ENCODE data around the gene RHBDL3. TPM values are rescaled to one million over a fixed set of nuclear protein-coding genes. Genes with fewer than 3 reads are reported as not detected.

The RHBDL3 gene
- total and polyA plus RNA-seq, 7 experiments from 2014 or later = 0.07 to 0.39 TPM; not detected in 5

DNA sequence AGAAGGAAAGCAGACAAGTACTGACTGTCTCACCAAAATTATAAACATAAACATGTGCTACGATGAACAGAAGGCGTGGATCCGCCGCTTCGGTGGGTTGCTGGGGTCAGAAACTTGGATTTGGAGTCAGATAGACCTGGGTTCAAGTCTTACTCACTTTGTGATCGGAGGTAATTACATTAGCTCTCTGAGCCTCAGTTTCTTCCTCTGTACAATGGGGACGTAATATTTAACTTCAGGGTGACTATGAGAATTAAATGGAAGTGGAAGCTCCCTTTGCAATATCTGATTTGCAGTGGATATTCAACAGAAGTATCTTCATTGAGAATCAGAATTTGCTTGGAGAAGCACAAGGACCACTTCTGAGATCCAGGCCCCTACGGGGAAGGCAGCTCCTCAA is 6.2 kb downstream of the RHBDL3 start:
- H3K4me3 Mint-ChIP-seq = no peak overlapping the region
- H3K36me3 ChIP-seq (ENCODE audit: control insufficient read depth in 2 of 3, insufficient read depth in 3 of 3, low read length in 3 of 3) = no peaks in the 10 kb centered on the region

DNA sequence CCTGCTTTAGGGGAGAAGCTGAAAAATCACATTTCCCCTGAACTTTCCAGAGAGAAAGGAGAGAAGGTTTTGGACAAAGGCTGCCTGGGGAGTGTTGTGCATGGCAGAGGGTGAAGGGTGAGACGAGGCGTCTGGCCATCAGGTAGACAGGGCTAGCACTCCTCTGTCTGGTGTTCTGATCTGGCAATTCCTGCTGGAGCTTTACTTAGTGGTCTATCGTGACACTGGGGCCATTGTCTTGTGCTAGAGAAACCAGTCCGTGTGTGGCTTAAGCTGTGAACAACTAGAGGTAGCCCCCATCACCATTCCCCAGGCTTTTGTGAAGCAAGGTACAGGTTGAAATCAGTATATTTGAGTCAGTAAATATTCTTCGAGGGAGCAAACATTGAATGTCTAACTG is 8.5 kb downstream of the RHBDL3 start:
- Histone ChIP-seq H3K27me3 (ENCODE audit: control insufficient read depth in 2 of 2, insufficient read depth in 2 of 2, low read length in 2 of 2) (no peaks in the 10 kb centered on the region), H3K4me3 (ENCODE audit: low read length) (no peak overlapping the region), H3K36me3 (ENCODE audit: control insufficient read depth in 2 of 3, insufficient read depth in 3 of 3, low read length in 3 of 3) (no peaks in the 10 kb centered on the region), H3K27ac (ENCODE audit: low read depth, low read length) (no peak overlapping the region), H3K9me3 (ENCODE audit: control insufficient read depth in 2 of 3, low read length in 3 of 3) (no peaks in the 10 kb centered on the region), H3K4me1 (ENCODE audit: control insufficient read depth in 2 of 2, insufficient read depth in 2 of 2, low read length in 2 of 2) (no peaks in the 10 kb centered on the region)
- Mint-ChIP-seq H3K27me3 (peaks cover 11 to 35% (median 22%) of the 10 kb centered on the region in 5 donors), H3K4me1 (peaks cover 0 to 4% (median 0%) of the 10 kb centered on the region in 7 donors), H3K4me3 (no peak overlapping the region), H3K36me3 (no peaks in the 10 kb centered on the region), H3K27ac (no peak overlapping the region), H3K9me3 (no peaks in the 10 kb centered on the region)
- intact Hi-C loops (cut with micrococcal nuclease) = no loop called here
- ATAC-seq (no peak), DNase-seq (no peak)
- ChIA-PET CTCF (no interaction called here), POLR2A (no interaction called here)

More for the DNA sequence above, 6.2 kb downstream of the RHBDL3 start:
- Mint-ChIP-seq H3K27ac (no peak overlapping the region), H3K4me1 (peaks cover 8 to 20% (median 12%) of the 10 kb centered on the region in 7 donors), H3K36me3 (peaks cover 0 to 1% (median 0%) of the 10 kb centered on the region in 5 donors), H3K9me3 (peaks cover 0 to 3% (median 0%) of the 10 kb centered on the region in 11 donors), H3K27me3 (peaks cover 30 to 57% (median 44%) of the 10 kb centered on the region in 5 donors)
- ATAC-seq (no peak), DNase-seq (no peak)
- Histone ChIP-seq H3K9me3 (ENCODE audit: control insufficient read depth in 2 of 3, low read length in 3 of 3) (no peaks in the 10 kb centered on the region), H3K4me1 (ENCODE audit: control insufficient read depth in 2 of 2, insufficient read depth in 2 of 2, low read length in 2 of 2) (peaks cover 6 to 9% of the 10 kb centered on the region in 2 donors), H3K4me3 (ENCODE audit: low read length) (no peak overlapping the region), H3K27me3 (ENCODE audit: control insufficient read depth in 2 of 2, insufficient read depth in 2 of 2, low read length in 2 of 2) (peaks cover 6 to 12% of the 10 kb centered on the region in 2 donors), H3K27ac (ENCODE audit: low read depth, low read length) (no peak overlapping the region)
- CTCF ChIA-PET = no interaction called here
- POLR2A ChIA-PET = no interaction called here
- intact Hi-C loops (cut with micrococcal nuclease) = no loop called here

DNA sequence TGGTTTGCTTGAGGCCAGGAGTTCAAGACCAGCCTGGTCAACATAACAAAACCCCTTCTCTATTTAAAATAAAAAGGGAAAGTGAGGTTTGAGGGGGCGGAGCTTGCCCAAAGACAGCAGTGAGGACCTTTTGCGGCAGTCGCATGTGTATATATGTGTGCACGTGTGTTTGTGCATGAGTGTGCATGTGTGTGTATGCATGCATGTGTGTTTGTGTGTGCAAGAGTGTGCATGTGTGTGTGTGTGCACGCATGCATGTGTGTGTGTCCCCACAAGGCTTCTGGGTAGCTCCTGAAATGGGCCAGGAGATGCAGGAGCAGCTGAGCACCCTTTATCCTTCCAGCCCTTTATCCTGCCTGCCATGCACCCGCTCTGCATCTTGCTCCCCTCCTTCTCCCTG is 9.0 kb downstream of the RHBDL3 start:
- Histone ChIP-seq H3K36me3 (ENCODE audit: control insufficient read depth in 2 of 3, insufficient read depth in 3 of 3, low read length in 3 of 3) (no peaks in the 10 kb centered on the region), H3K27ac (ENCODE audit: low read depth, low read length) (no peak overlapping the region), H3K4me1 (ENCODE audit: control insufficient read depth in 2 of 2, insufficient read depth in 2 of 2, low read length in 2 of 2) (no peaks in the 10 kb centered on the region), H3K27me3 (ENCODE audit: control insufficient read depth in 2 of 2, insufficient read depth in 2 of 2, low read length in 2 of 2) (no peaks in the 10 kb centered on the region), H3K4me3 (ENCODE audit: low read length) (no peak overlapping the region), H3K9me3 (ENCODE audit: control insufficient read depth in 2 of 3, low read length in 3 of 3) (no peaks in the 10 kb centered on the region)
- H3K4me1 Mint-ChIP-seq = peaks cover 0 to 4% (median 0%) of the 10 kb centered on the region in 7 donors
- H3K27ac Mint-ChIP-seq = no peak overlapping the region
- no peaks in the 10 kb centered on the region for H3K9me3 Mint-ChIP-seq
- POLR2A ChIA-PET = no interaction called here
- DNase-seq (no peak), ATAC-seq (no peak)
- H3K27me3 Mint-ChIP-seq = peaks cover 8 to 30% (median 21%) of the 10 kb centered on the region in 5 donors
- no peaks in the 10 kb centered on the region for H3K36me3 Mint-ChIP-seq
- intact Hi-C loops (cut with micrococcal nuclease) = no loop called here
- CTCF ChIA-PET = no interaction called here
- no peak overlapping the region for H3K4me3 Mint-ChIP-seq

DNA sequence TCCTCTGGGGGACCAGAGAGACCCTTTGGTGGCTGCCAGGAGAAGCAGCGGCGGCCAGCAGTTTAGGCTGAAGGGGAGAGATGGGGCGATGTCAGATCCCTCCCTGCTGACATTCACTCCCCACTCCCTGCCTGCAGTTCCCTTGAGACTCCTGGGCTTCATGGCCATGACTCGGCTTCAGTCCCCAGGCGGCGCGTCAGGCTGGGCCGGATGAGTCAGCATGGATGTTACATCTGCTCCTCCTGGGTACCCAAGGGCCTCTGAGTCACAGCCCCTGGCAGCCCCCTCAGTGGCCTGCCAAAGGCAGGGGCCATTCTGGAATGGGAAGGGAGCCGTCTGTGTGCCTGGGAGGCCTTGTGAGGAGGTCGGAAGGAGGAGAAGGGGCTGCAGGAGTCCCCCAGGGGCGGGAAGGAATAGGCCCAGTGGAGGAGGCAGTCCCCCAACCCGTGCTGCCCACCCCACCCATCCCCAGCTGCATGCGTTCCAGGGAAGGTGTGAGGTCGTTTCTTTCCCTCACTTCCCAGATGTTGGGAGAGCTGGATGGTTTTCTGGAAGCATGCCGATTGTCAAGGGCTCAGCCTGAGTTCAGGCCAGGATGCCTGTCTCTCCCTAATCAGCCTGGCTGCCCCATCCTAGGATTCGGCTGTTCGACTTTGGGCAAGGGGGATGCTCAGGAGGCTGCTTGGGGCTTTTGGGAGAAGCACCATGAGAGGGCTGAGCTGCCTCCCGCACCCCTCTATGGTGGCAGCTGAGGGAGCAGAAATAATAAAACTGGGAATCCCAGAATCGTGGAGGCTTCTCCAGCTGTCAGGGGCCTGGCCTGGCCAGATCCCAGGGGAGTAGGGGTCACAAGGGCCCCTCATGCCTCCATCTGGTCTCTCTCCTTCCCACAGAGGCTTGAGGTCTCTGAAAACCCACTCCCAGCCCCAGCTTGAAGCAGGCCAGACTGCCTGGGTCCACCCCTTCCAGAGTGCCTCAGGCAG is 9.7 kb downstream of the RHBDL3 start:
- intact Hi-C loops (cut with micrococcal nuclease) = no loop called here

DNA sequence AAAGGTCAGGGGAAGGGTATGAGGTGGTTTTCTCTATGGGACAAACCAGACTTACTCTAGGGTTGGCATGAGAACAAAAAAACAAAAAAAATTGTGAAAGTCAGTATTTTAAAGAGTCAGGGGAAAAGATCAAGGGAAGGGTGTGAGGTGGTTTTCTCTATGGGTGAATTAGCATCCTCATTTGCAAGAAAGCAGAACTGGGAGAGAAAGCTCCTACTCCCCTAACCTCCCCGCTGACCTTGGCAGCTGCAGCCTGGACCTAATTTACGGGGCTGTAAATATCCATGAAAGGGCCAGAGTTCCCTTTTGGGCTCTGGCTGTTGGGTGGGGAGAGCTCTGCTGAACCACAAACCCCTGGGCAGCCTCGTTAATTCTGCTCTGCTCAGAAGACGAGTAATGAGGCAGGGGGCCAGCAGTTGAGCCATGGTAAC is 10.6 kb downstream of the RHBDL3 start:
- intact Hi-C loops (cut with micrococcal nuclease) = no loop called here
- H3K4me3 Mint-ChIP-seq = no peak overlapping the region
- peak; percentile 76 for ATAC-seq
- ChIA-PET CTCF (no interaction called here), POLR2A (no interaction called here)
- DNase-seq = no peak
- H3K27me3 Mint-ChIP-seq = peaks cover 1 to 17% (median 16%) of the 10 kb centered on the region in 5 donors
- no peaks in the 10 kb centered on the region for H3K9me3 ChIP-seq (ENCODE audit: control insufficient read depth in 2 of 3, low read length in 3 of 3)
- peaks cover 0 to 4% (median 0%) of the 10 kb centered on the region in 7 donors for H3K4me1 Mint-ChIP-seq
- no peak overlapping the region for H3K27ac Mint-ChIP-seq
- no peaks in the 10 kb centered on the region for H3K36me3 ChIP-seq (ENCODE audit: control insufficient read depth in 2 of 3, insufficient read depth in 3 of 3, low read length in 3 of 3)
- H3K27me3 ChIP-seq (ENCODE audit: control insufficient read depth in 2 of 2, insufficient read depth in 2 of 2, low read length in 2 of 2) = no peaks in the 10 kb centered on the region
- no peaks in the 10 kb centered on the region for H3K9me3 Mint-ChIP-seq
- H3K4me3 ChIP-seq (ENCODE audit: low read length) = no peak overlapping the region
- H3K27ac ChIP-seq (ENCODE audit: low read depth, low read length) = no peak overlapping the region
- no peaks in the 10 kb centered on the region for H3K36me3 Mint-ChIP-seq
- H3K4me1 ChIP-seq (ENCODE audit: control insufficient read depth in 2 of 2, insufficient read depth in 2 of 2, low read length in 2 of 2) = no peaks in the 10 kb centered on the region

More for the DNA sequence above, 9.7 kb downstream of the RHBDL3 start:
- DNase-seq (no peak), ATAC-seq (peak; percentile 74)
- POLR2A ChIA-PET = no interaction called here
- Histone ChIP-seq H3K27me3 (ENCODE audit: control insufficient read depth in 2 of 2, insufficient read depth in 2 of 2, low read length in 2 of 2) (no peaks in the 10 kb centered on the region), H3K4me3 (ENCODE audit: low read length) (no peak overlapping the region), H3K27ac (ENCODE audit: low read depth, low read length) (no peak overlapping the region), H3K36me3 (ENCODE audit: control insufficient read depth in 2 of 3, insufficient read depth in 3 of 3, low read length in 3 of 3) (no peaks in the 10 kb centered on the region), H3K4me1 (ENCODE audit: control insufficient read depth in 2 of 2, insufficient read depth in 2 of 2, low read length in 2 of 2) (no peaks in the 10 kb centered on the region), H3K9me3 (ENCODE audit: control insufficient read depth in 2 of 3, low read length in 3 of 3) (no peaks in the 10 kb centered on the region)
- H3K4me3 Mint-ChIP-seq = no peak overlapping the region
- H3K36me3 Mint-ChIP-seq = no peaks in the 10 kb centered on the region
- H3K9me3 Mint-ChIP-seq = no peaks in the 10 kb centered on the region
- CTCF ChIA-PET = no interaction called here
- H3K4me1 Mint-ChIP-seq = peaks cover 0 to 4% (median 0%) of the 10 kb centered on the region in 7 donors
- H3K27ac Mint-ChIP-seq = no peak overlapping the region
- H3K27me3 Mint-ChIP-seq = peaks cover 5 to 24% (median 21%) of the 10 kb centered on the region in 5 donors

DNA sequence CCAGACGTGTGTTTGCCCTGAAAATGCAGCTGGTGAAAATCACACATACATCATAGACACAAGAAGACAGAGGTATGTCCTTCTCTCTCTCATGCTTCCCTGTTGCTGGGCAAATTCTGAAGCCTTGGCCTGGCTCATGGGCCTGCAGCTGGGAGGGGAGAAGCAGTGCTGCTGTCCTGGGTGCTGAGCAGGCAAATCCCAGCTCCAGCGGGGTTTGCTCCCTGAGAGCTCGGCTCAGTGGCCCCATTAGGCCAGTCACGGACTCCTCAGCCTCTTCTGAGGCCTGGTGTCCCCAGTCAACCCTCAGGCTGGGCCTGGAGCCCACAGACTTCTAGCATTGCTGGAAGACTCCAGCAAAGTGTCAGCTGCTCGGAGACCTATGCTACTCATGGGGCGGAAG is 11.7 kb downstream of the RHBDL3 start:
- DNase-seq (no peak), ATAC-seq (no peak)
- no peaks in the 10 kb centered on the region for H3K9me3 Mint-ChIP-seq
- Histone ChIP-seq H3K27ac (ENCODE audit: low read depth, low read length) (no peak overlapping the region), H3K9me3 (ENCODE audit: control insufficient read depth in 2 of 3, low read length in 3 of 3) (no peaks in the 10 kb centered on the region), H3K4me3 (ENCODE audit: low read length) (no peak overlapping the region), H3K27me3 (ENCODE audit: control insufficient read depth in 2 of 2, insufficient read depth in 2 of 2, low read length in 2 of 2) (no peaks in the 10 kb centered on the region), H3K36me3 (ENCODE audit: control insufficient read depth in 2 of 3, insufficient read depth in 3 of 3, low read length in 3 of 3) (no peaks in the 10 kb centered on the region), H3K4me1 (ENCODE audit: control insufficient read depth in 2 of 2, insufficient read depth in 2 of 2, low read length in 2 of 2) (no peaks in the 10 kb centered on the region)
- no peaks in the 10 kb centered on the region for H3K36me3 Mint-ChIP-seq
- H3K4me3 Mint-ChIP-seq = no peak overlapping the region
- intact Hi-C loops (cut with micrococcal nuclease) = no loop called here
- H3K27ac Mint-ChIP-seq = no peak overlapping the region
- POLR2A ChIA-PET = interaction anchor here (0.7 kb wide), 1 partner anchor 40 kb away, joined by 3 read pairs; no protein-coding TSS in a partner anchor
- H3K27me3 Mint-ChIP-seq = peaks cover 5 to 7% (median 6%) of the 10 kb centered on the region in 5 donors
- CTCF ChIA-PET = no interaction called here
- H3K4me1 Mint-ChIP-seq = peaks cover 0 to 4% (median 0%) of the 10 kb centered on the region in 7 donors
